ENCODE data around the gene CS. TPM values are rescaled to one million over a fixed set of nuclear protein-coding genes. Genes with fewer than 3 reads are reported as not detected.

Gene CS
- polyA plus RNA-seq, 1 of the 3 experiments (the other 2 are of a cell fraction): 121 TPM

DNA sequence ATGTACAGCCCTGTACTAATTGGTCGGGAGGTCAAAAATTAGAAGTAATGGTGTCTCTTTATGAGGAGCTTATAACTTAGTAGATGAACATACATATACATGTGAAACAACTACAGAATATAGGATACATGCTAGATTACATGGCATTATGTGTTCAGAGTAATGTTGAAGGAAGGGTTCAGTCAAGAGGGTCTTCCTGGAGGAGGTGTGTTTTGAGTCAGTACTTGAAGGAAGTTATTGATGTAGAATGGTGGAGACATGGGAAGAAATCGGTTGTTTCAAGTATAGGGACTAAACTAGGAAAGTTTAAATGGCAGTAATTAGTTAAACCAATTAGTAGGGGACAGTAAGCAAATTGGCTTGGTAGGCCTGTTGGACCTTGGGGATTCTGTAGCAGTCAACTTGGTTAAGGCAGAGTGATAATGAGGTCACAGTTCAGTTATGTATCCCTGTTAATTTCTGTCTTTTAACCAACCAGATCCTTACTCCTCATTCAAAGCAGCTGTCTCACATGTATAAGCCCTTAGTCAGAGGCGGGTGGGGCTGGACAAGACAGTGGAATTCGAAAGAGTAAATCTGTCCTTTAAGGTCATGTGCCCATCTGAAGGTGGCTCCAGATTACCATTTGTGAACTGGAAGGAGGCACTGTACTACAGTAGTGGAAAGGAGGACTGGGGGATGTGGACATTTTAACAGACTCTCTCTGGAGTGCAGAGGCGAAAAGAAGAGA is 38.5 kb downstream of the CS start:
- no peak for DNase-seq
- POLR2A ChIA-PET: no interaction called here
- 62% methylated on average over 5 of the region's 5 CpGs for WGBS (ENCODE audit: low lambda C conversion rate)
- peak overlapping the region; percentile 3; the same call in 1 of the 2 replicates for H3K4me2 ChIP-seq
- no peak overlapping the region; the same call in 1 of the 2 replicates for H3K9ac ChIP-seq
- H3K79me2 ChIP-seq (ENCODE audit: insufficient read depth): peaks cover 15% of the 10 kb centered on the region
- CTCF ChIA-PET: interaction anchor here (0.9 to 2.1 kb wide), 3 partner anchors 10 to 70 kb away, joined by 3 to 6 read pairs (median 5); no protein-coding TSS in a partner anchor
- H3K27me3 ChIP-seq (ENCODE audit: insufficient read depth): no peaks in the 10 kb centered on the region
- peak overlapping the region; percentile 41 to 66; a peak in 3 of 4 replicates for H3K27ac ChIP-seq (ENCODE audit: low read depth in 2 of 2, low read length in 1 of 2)
- peak; percentile 78 for TF ChIP-seq TCF12 (IDR thresholded peaks at IDR 0.05)
- TF ChIP-seq TEAD4 (IDR thresholded peaks at IDR 0.05; ENCODE audit: borderline replicate concordance, insufficient read depth): peak; percentile 35; the same call in 1 of the 2 replicates
- peak; percentile 65 for TF ChIP-seq FOSL2 (IDR thresholded peaks at IDR 0.05; ENCODE audit: borderline replicate concordance, low read depth)
- TF ChIP-seq JUND (IDR thresholded peaks at IDR 0.05): peak; percentile 42; the same call in 1 of the 2 replicates
- no peak for TF ChIP-seq NRF1 (IDR thresholded peaks at IDR 0.05; ENCODE audit: low read depth, low read length)
- no peak for TF ChIP-seq MXI1 (IDR thresholded peaks at IDR 0.05; ENCODE audit: low read depth, low read length)
- peak; percentile 26; the same call in 1 of the 2 replicates for TF ChIP-seq RXRA (IDR thresholded peaks at IDR 0.05; ENCODE audit: borderline replicate concordance, low read depth)
- TF ChIP-seq, protein P1, sequence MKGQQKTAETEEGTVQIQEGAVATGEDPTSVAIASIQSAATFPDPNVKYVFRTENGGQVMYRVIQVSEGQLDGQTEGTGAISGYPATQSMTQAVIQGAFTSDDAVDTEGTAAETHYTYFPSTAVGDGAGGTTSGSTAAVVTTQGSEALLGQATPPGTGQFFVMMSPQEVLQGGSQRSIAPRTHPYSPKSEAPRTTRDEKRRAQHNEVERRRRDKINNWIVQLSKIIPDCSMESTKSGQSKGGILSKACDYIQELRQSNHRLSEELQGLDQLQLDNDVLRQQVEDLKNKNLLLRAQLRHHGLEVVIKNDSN (IDR thresholded peaks at IDR 0.05; ENCODE audit: borderline replicate concordance, low read depth): peak; percentile 71
- TF ChIP-seq, protein P2, sequence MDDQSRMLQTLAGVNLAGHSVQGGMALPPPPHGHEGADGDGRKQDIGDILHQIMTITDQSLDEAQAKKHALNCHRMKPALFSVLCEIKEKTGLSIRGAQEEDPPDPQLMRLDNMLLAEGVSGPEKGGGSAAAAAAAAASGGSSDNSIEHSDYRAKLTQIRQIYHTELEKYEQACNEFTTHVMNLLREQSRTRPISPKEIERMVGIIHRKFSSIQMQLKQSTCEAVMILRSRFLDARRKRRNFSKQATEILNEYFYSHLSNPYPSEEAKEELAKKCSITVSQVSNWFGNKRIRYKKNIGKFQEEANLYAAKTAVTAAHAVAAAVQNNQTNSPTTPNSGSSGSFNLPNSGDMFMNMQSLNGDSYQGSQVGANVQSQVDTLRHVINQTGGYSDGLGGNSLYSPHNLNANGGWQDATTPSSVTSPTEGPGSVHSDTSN (IDR thresholded peaks at IDR 0.05): peak; percentile 21; the same call in 1 of the 2 replicates
- H3F3A ChIP-seq (replicated peaks; ENCODE audit: insufficient read depth): peaks cover 39% of the 10 kb centered on the region
- H3K4me1 ChIP-seq (ENCODE audit: control insufficient read depth in 1 of 2, insufficient read depth in 2 of 2, low read depth in 1 of 2, low read length in 1 of 2): peaks cover 10 to 14% of the 10 kb centered on the region in 2 experiments
- H3K9me2 ChIP-seq: no peaks in the 10 kb centered on the region
- H3K4me3 ChIP-seq (ENCODE audit: low read depth in 2 of 2, low read length in 1 of 2): no peak overlapping the region
- H3K9me3 ChIP-seq: no peaks in the 10 kb centered on the region
- H2AFZ ChIP-seq (ENCODE audit: low read depth): peak overlapping the region; percentile 69; the same call in 1 of the 2 replicates
- no peaks in the 10 kb centered on the region for H3K36me3 ChIP-seq (replicated peaks in 1 of 2; ENCODE audit: control insufficient read depth in 1 of 2, insufficient read depth in 2 of 2, low read length in 1 of 2)
- H4K20me1 ChIP-seq (ENCODE audit: insufficient read depth): peaks cover 6% of the 10 kb centered on the region

DNA sequence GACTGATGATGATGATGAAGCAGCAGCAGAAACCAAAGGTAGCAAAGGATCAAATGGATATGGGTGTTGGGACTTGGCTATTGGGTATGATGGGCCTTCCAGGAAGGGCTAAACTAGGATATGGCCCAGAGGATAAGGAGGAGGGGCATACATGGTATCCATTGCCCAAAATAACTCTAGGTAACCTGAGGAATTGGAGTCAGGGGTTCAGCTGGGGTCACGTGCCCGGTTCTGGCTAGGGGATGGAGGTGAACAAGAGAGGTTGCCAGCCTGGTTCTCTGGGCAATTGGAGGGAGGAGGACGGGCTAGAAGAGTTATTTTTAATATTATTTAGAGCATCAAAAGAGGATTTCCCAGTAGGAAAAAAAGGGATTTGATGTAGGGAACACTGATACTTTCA is 39.2 kb downstream of the CS start:
- Histone ChIP-seq H3K27ac (ENCODE audit: low read depth in 2 of 2, low read length in 1 of 2) (peak overlapping the region in 1 of 2 experiments; percentile 66; a peak in 1 of 4 replicates), H3K4me1 (ENCODE audit: control insufficient read depth in 1 of 2, insufficient read depth in 2 of 2, low read depth in 1 of 2, low read length in 1 of 2) (peaks cover 15 to 19% of the 10 kb centered on the region in 2 experiments), H4K20me1 (ENCODE audit: insufficient read depth) (peaks cover 11% of the 10 kb centered on the region), H3K36me3 (replicated peaks in 1 of 2; ENCODE audit: control insufficient read depth in 1 of 2, insufficient read depth in 2 of 2, low read length in 1 of 2) (peaks cover 3 to 5% of the 10 kb centered on the region in 2 experiments), H3K4me3 (ENCODE audit: low read depth in 2 of 2, low read length in 1 of 2) (no peak overlapping the region), H3K79me2 (ENCODE audit: insufficient read depth) (peaks cover 23% of the 10 kb centered on the region), H3K27me3 (ENCODE audit: insufficient read depth) (no peaks in the 10 kb centered on the region), H3F3A (replicated peaks; ENCODE audit: insufficient read depth) (peaks cover 39% of the 10 kb centered on the region), H3K9me3 (no peaks in the 10 kb centered on the region), H3K4me2 (no peak overlapping the region), H3K9ac (no peak overlapping the region), H2AFZ (ENCODE audit: low read depth) (no peak overlapping the region), H3K9me2 (no peaks in the 10 kb centered on the region)
- no peak for DNase-seq
- CTCF ChIA-PET: interaction anchor here (2.0 to 2.1 kb wide), 2 partner anchors 9 to 15 kb away, joined by 5 to 6 read pairs; no protein-coding TSS in a partner anchor
- TF ChIP-seq GATA2 (CRISPR knock-in tag; IDR thresholded peaks at IDR 0.05): no peak
- TF ChIP-seq TCF12 (IDR thresholded peaks at IDR 0.05): no peak
- no peak for TF ChIP-seq RCOR1 (IDR thresholded peaks at IDR 0.05; ENCODE audit: low read length)
- TF ChIP-seq FOSL2 (IDR thresholded peaks at IDR 0.05; ENCODE audit: borderline replicate concordance, low read depth): no peak
- no peak for TF ChIP-seq EP300 (IDR thresholded peaks at IDR 0.05; ENCODE audit: borderline replicate concordance in 1 of 2, low read depth in 1 of 2, low read length in 1 of 2)
- TF ChIP-seq, protein P3, sequence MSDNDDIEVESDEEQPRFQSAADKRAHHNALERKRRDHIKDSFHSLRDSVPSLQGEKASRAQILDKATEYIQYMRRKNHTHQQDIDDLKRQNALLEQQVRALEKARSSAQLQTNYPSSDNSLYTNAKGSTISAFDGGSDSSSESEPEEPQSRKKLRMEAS (IDR thresholded peaks at IDR 0.05; ENCODE audit: low read depth): no peak
- no peak for TF ChIP-seq TAF1 (IDR thresholded peaks at IDR 0.05; ENCODE audit: borderline replicate concordance, low read depth, low read length)
- no peak for TF ChIP-seq YY1 (IDR thresholded peaks at IDR 0.05; ENCODE audit: low read depth)
- TF ChIP-seq, protein P4, sequence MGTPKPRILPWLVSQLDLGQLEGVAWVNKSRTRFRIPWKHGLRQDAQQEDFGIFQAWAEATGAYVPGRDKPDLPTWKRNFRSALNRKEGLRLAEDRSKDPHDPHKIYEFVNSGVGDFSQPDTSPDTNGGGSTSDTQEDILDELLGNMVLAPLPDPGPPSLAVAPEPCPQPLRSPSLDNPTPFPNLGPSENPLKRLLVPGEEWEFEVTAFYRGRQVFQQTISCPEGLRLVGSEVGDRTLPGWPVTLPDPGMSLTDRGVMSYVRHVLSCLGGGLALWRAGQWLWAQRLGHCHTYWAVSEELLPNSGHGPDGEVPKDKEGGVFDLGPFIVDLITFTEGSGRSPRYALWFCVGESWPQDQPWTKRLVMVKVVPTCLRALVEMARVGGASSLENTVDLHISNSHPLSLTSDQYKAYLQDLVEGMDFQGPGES (IDR thresholded peaks at IDR 0.05; ENCODE audit: low read depth, low read length): no peak
- 85% methylated on average over 3 of the region's 3 CpGs for WGBS (ENCODE audit: low lambda C conversion rate)
- POLR2A ChIA-PET: no interaction called here

Data from SK-N-SH (cell line).